NAMALWA (cell line): ENCODE measurements around the gene MAMDC2.

Experiments
- DNase-seq: peaks from one replicate; pipeline ENCODE4 v3.0.0-alpha.2; 2015; ENCODE audit warnings: low spot score

Gene MAMDC2

DNA sequence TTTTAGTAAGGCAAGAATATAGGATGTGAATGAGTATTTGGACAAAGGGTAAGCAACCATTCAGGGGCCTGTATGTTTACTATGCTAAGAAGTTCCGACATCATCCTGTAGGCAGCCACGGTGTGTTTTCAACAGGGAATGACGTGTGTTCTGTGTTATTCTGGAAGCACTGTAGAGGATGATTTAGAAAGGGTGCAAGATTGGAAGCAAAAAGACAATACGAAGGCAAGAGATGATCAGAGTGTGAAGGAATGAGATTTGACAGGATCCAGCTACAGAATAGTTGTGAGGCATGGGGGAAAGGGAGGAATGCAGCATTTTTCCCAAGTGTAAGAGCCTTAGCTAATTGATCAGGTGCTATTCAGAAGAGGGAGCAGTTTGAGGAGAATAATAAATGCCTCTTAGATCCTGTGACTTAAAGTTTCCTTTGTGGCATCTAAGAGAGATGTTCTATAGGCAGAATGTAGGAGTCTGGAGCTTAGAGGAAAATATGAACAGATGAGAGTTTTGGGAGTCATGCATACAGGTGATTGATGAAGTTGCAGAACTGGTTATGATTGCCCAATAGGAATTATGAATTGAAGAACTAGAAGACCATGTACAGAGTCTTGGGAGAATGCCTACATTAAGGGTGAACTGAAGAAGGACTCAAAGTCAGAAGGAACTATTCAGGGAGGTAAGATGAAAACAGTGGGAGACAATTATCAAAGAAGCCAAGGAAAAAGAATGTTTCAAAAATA is 217.7 kb downstream of the MAMDC2 start:
- no peak for DNase-seq

DNA sequence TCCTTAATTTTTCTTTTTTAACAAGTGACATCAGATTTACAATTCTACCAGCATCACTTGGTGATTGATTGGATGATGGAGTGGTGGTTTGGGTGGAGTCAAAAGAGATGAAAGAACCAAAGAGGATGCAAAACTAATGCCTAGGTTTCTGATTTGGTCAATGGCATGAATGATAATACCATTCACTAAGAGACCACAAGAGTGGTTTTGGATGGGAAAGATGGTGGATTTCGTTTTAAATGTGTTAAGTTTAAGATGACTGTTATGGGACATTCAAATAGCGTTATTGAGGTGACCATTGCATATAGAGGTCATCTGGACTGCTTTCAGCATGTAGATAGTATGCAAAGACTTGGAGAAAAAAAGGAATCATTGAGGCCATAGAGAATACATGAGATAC is 218.7 kb downstream of the MAMDC2 start:
- no peak for DNase-seq

DNA sequence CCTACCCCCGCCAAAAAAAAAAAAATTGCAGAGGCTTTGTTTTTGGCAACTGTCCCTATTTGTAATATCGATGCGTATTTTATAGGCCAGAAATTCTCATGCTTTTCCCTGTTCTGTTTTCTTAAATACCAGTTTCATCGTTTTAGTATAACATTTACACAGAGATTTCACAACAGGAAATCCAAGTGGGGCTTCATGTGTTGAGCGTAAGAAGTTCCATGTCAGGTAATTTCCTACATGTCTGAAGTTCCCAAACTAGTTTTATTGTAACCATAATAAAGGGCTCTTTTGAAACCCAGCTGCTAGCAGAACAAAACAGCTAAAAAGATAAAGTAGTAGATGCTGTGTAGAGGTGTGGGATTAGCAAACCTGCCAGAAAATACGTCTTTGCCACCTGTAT is 219.3 kb downstream of the MAMDC2 start:
- no peak for DNase-seq

DNA sequence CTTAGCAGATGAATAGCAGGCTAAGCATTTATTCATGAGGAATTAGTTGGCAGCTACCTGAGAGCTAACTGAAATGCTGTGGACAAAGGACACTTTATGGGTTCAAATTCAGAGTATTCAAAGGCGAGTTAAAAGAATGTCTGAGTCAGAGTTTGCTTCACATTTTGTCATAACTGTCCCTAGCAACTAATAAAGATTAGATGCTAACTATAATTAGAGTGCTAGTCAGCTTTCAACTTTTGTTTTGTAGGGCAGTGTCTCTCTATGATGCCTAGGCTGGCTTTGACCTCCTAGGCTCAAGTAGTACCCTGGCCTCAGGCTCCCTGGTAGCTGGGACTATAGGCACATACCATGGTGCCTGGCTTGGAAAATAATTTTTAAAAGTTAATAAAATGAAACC is 219.8 kb downstream of the MAMDC2 start:
- no peak for DNase-seq
